Measurements from ENCODE around the gene TMEM101. TPM values are rescaled to one million over a fixed set of nuclear protein-coding genes. Genes with fewer than 3 reads are reported as not detected.

The TMEM101 gene
- total RNA-seq, 1 experiment from 2014 or later: 18.6 TPM

DNA sequence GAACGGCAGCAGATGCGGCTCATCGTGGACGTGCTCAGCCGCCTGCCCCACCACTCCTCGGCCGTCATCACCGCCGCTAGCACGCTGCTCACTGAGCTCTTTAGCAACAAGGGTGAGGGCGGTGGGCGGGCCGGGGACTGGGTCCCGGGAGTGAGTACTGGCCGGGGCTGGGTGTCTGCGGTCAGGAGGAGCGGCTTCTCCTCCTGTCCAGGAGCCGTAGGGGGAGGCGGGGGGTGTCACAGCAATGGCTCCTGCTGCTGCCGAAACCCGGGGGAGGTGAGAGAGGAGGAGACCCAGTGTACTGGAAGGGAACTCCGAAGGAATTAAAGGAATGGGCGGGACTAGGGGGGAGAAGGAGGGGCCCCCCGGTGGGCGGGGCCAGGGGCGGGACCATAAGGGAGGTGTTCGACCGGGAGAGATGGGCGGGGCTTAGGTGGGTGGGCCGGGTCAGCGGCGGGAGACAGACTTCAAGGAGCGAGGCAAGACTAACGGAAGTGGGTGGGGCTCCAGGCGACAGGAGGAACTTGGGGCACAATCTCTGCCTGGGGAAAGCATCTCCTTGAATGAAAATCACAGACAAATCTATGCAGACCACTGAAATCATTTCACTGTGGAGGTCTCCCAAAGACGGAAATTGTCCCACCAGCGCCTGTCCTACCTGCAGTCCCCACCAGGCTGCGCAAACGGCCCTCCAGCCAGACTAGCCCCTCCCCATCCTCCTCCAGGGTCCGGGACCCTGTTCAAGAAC lies 8.0 kb downstream of the TMEM101 start:
- peak overlapping the region; percentile 35 for H3K9ac ChIP-seq (ENCODE audit: extremely low read depth, insufficient read length, low read length)
- peaks cover 7 to 18% (median 14%) of the 10 kb centered on the region in 3 experiments; a peak in 6 of 7 replicates for H3K36me3 Mint-ChIP-seq (ENCODE audit: insufficient read depth in 1 of 3, low read depth in 3 of 3)

More for the DNA sequence above, 8.0 kb downstream of the TMEM101 start:
- H3K27ac ChIP-seq (ENCODE audit: insufficient read length, low read depth, low read length): no peak overlapping the region
- Mint-ChIP-seq H3K4me3 (peak overlapping the region; percentile 77 to 89), H3K27ac (peak overlapping the region in 2 of 3 experiments; percentile 92 to 94; a peak in 3 of 7 replicates), H3K9me3 (no peaks in the 10 kb centered on the region), H3K4me1 (peaks cover 19 to 27% of the 10 kb centered on the region in 2 experiments), H3K27me3 (ENCODE audit: low read depth) (peaks cover 30% of the 10 kb centered on the region)
- no CpG with 5 or more reads among the region's 40 CpGs for WGBS (ENCODE audit: extremely low coverage, insufficient read length, low lambda C conversion rate)
- no peaks in the 10 kb centered on the region for H3K79me2 ChIP-seq (ENCODE audit: insufficient read depth, low read length)
- no peak overlapping the region for H2BK120ac ChIP-seq (ENCODE audit: low read depth, low read length, poor library complexity, severe bottlenecking)
- no peak overlapping the region for H3K23ac ChIP-seq (ENCODE audit: insufficient read length, low read depth, low read length)
- H2BK20ac ChIP-seq (ENCODE audit: low read depth, low read length, poor library complexity, severe bottlenecking): no peak overlapping the region
- H3K23me2 ChIP-seq (ENCODE audit: insufficient read length, low read depth, low read length, poor library complexity, severe bottlenecking): peaks cover 35% of the 10 kb centered on the region
- no peak overlapping the region for H2BK5ac ChIP-seq (ENCODE audit: insufficient read length, low read length)
- no peaks in the 10 kb centered on the region for H3K79me1 ChIP-seq (ENCODE audit: insufficient read depth, low read depth, low read length, poor library complexity, severe bottlenecking)
- H3T11ph ChIP-seq (ENCODE audit: low read length): no peak overlapping the region
- H4K20me1 ChIP-seq (ENCODE audit: control insufficient read depth, insufficient read depth, insufficient read length): peaks cover 6% of the 10 kb centered on the region
- no peak overlapping the region for H3K56ac ChIP-seq (ENCODE audit: insufficient read length, low read depth, low read length)
- peaks cover 3% of the 10 kb centered on the region; the same call in 1 of the 2 replicates for H3K4me1 ChIP-seq (ENCODE audit: insufficient read depth, low read length)
- no peak overlapping the region for H2AFZ ChIP-seq (ENCODE audit: low read length)
- peak; percentile 100 for DNase-seq
- H3K27me3 ChIP-seq (ENCODE audit: insufficient read depth, low read length): no peaks in the 10 kb centered on the region; the same call in 1 of the 2 replicates
- no peak overlapping the region for H2BK15ac ChIP-seq (ENCODE audit: low read depth, low read length)
- H4K5ac ChIP-seq (ENCODE audit: insufficient read length, low read depth, low read length): no peak overlapping the region
- no peaks in the 10 kb centered on the region for H3K9me3 ChIP-seq (ENCODE audit: control insufficient read depth, low read depth, low read length)
- H2AK5ac ChIP-seq (ENCODE audit: insufficient read length, low read length): no peak overlapping the region
- no peak overlapping the region for H4K91ac ChIP-seq (ENCODE audit: insufficient read length, low read depth, low read length)
- no peak overlapping the region for H2BK12ac ChIP-seq (ENCODE audit: insufficient read length, low read depth, low read length)
- peak overlapping the region; percentile 62; the same call in 1 of the 2 replicates for H3K14ac ChIP-seq (ENCODE audit: insufficient read depth, low read length)
- TF ChIP-seq, protein P1, sequence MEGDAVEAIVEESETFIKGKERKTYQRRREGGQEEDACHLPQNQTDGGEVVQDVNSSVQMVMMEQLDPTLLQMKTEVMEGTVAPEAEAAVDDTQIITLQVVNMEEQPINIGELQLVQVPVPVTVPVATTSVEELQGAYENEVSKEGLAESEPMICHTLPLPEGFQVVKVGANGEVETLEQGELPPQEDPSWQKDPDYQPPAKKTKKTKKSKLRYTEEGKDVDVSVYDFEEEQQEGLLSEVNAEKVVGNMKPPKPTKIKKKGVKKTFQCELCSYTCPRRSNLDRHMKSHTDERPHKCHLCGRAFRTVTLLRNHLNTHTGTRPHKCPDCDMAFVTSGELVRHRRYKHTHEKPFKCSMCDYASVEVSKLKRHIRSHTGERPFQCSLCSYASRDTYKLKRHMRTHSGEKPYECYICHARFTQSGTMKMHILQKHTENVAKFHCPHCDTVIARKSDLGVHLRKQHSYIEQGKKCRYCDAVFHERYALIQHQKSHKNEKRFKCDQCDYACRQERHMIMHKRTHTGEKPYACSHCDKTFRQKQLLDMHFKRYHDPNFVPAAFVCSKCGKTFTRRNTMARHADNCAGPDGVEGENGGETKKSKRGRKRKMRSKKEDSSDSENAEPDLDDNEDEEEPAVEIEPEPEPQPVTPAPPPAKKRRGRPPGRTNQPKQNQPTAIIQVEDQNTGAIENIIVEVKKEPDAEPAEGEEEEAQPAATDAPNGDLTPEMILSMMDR (conservative IDR thresholded peaks at IDR 0.05): peak; percentile 75
- H4K8ac ChIP-seq (replicated peaks; ENCODE audit: insufficient read length, low read depth, low read length): no peak overlapping the region
- no peak overlapping the region for H3K4ac ChIP-seq (ENCODE audit: low read depth, low read length)
- peak overlapping the region; percentile 76 for H3K4me2 ChIP-seq (ENCODE audit: insufficient read depth, insufficient read length, low read length)
- peak overlapping the region; percentile 58 for H3K18ac ChIP-seq (ENCODE audit: insufficient read length, low read depth, low read length)
